ENCODE data around the gene FXN.

DNA sequence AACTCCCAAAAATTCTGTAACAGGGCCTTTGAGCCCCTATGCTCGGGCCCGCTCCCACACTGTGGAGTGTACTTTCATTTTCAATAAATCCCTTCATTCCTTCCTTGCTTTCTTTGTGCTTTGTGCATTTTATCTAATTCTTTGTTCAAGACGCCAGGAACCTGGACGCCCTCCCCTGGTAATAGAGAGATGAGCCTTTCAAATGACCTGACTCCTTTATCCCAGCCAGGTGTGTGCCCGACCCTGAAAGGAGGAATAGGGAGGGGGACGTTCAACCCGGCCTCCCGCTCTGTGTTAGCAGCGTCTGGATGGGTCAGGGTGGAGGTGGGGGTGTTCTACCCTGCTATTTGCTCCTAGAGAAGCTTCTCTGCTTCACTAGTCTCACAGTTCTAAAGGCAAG, 53.9 kb downstream of the FXN start:
- TF ChIP-seq ZNF70 (CRISPR knock-in tag; IDR thresholded peaks at IDR 0.05) = no peak
- TF ChIP-seq, protein P1, sequence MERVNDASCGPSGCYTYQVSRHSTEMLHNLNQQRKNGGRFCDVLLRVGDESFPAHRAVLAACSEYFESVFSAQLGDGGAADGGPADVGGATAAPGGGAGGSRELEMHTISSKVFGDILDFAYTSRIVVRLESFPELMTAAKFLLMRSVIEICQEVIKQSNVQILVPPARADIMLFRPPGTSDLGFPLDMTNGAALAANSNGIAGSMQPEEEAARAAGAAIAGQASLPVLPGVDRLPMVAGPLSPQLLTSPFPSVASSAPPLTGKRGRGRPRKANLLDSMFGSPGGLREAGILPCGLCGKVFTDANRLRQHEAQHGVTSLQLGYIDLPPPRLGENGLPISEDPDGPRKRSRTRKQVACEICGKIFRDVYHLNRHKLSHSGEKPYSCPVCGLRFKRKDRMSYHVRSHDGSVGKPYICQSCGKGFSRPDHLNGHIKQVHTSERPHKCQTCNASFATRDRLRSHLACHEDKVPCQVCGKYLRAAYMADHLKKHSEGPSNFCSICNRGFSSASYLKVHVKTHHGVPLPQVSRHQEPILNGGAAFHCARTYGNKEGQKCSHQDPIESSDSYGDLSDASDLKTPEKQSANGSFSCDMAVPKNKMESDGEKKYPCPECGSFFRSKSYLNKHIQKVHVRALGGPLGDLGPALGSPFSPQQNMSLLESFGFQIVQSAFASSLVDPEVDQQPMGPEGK (CRISPR knock-in tag; IDR thresholded peaks at IDR 0.05; ENCODE audit: borderline replicate concordance) = no peak
- no peak for TF ChIP-seq CREB5 (CRISPR knock-in tag; IDR thresholded peaks at IDR 0.05; ENCODE audit: low read depth)
- no peak for TF ChIP-seq TCF4 (CRISPR knock-in tag; IDR thresholded peaks at IDR 0.05; ENCODE audit: borderline replicate concordance)
- no peak for TF ChIP-seq ZNF8 (CRISPR knock-in tag; IDR thresholded peaks at IDR 0.05)

All from SK-N-SH treated with all-trans-retinoic acid at 6 μM for 48 hours (cell line).